ENCODE results near the gene PRSS21.

The PRSS21 gene

GRCh38 chr16:2853531-2854073, 36.6 kb downstream of the PRSS21 start:
- Mint-ChIP-seq H3K36me3 (ENCODE audit: low read depth) (peaks cover 5% of the 10 kb centered on the region), H3K27ac (no peak overlapping the region), H3K4me1 (ENCODE audit: low read depth) (peaks cover 5% of the 10 kb centered on the region), H3K27me3 (peaks cover 14% of the 10 kb centered on the region), H3K9me3 (peaks cover 11% of the 10 kb centered on the region), H3K4me3 (no peak overlapping the region)

- peaks cover 5% of the 10 kb centered on the region for H3K36me3 Mint-ChIP-seq (ENCODE audit: low read depth)
- peaks cover 11% of the 10 kb centered on the region for H3K27me3 Mint-ChIP-seq
- H3K4me3 Mint-ChIP-seq = no peak overlapping the region
- H3K27ac Mint-ChIP-seq = no peak overlapping the region
- peaks cover 11% of the 10 kb centered on the region for H3K9me3 Mint-ChIP-seq
- H3K4me1 Mint-ChIP-seq (ENCODE audit: low read depth) = peaks cover 5% of the 10 kb centered on the region
Measured at GRCh38 chr16:2854700-2855309, 37.8 kb downstream of the PRSS21 start.

- no peak overlapping the region for H3K27ac Mint-ChIP-seq
- H3K36me3 Mint-ChIP-seq (ENCODE audit: low read depth) = peaks cover 5% of the 10 kb centered on the region
- H3K4me3 Mint-ChIP-seq = no peak overlapping the region
- peaks cover 11% of the 10 kb centered on the region for H3K9me3 Mint-ChIP-seq
- peaks cover 5% of the 10 kb centered on the region for H3K4me1 Mint-ChIP-seq (ENCODE audit: low read depth)
- peaks cover 11% of the 10 kb centered on the region for H3K27me3 Mint-ChIP-seq
Measured at GRCh38 chr16:2855536-2855935, 38.5 kb downstream of the PRSS21 start.

GRCh38 chr16:2856061-2856670, 39.1 kb downstream of the PRSS21 start:
- H3K27ac Mint-ChIP-seq = no peak overlapping the region
- peaks cover 11% of the 10 kb centered on the region for H3K27me3 Mint-ChIP-seq
- no peak overlapping the region for H3K4me3 Mint-ChIP-seq
- H3K9me3 Mint-ChIP-seq = peaks cover 12% of the 10 kb centered on the region
- H3K4me1 Mint-ChIP-seq (ENCODE audit: low read depth) = peaks cover 5% of the 10 kb centered on the region
- H3K36me3 Mint-ChIP-seq (ENCODE audit: low read depth) = peaks cover 5% of the 10 kb centered on the region

- H3K9me3 Mint-ChIP-seq = peaks cover 16% of the 10 kb centered on the region
- H3K27me3 Mint-ChIP-seq = peaks cover 11% of the 10 kb centered on the region
- H3K36me3 Mint-ChIP-seq (ENCODE audit: low read depth) = peaks cover 5% of the 10 kb centered on the region
- H3K4me1 Mint-ChIP-seq (ENCODE audit: low read depth) = peaks cover 5% of the 10 kb centered on the region
- H3K4me3 Mint-ChIP-seq = no peak overlapping the region
- H3K27ac Mint-ChIP-seq = no peak overlapping the region
Measured at GRCh38 chr16:2856686-2857450, 39.8 kb downstream of the PRSS21 start.

- Mint-ChIP-seq H3K9me3 (peaks cover 16% of the 10 kb centered on the region), H3K27me3 (peaks cover 11% of the 10 kb centered on the region), H3K27ac (no peak within 1 kb of the TSS), H3K36me3 (ENCODE audit: low read depth) (peaks cover 5% of the 10 kb centered on the region), H3K4me1 (ENCODE audit: low read depth) (peaks cover 5% of the 10 kb centered on the region), H3K4me3 (peak within 1 kb of the TSS; percentile 76)
Measured at GRCh38 chr16:2857451-2858244, 40.6 kb downstream of the PRSS21 start, which contains the start of gene PRSS22. PRSS22 (minus strand) TSS chr16:2858170; CDS start chr16:2858104, 66 bp downstream.

GRCh38 chr16:2858245-2859025, 41.4 kb downstream of the PRSS21 start:
- no peak overlapping the region for H3K4me3 Mint-ChIP-seq
- H3K27me3 Mint-ChIP-seq = peaks cover 11% of the 10 kb centered on the region
- H3K36me3 Mint-ChIP-seq (ENCODE audit: low read depth) = peaks cover 5% of the 10 kb centered on the region
- H3K4me1 Mint-ChIP-seq (ENCODE audit: low read depth) = peaks cover 5% of the 10 kb centered on the region
- H3K9me3 Mint-ChIP-seq = peaks cover 16% of the 10 kb centered on the region
- no peak overlapping the region for H3K27ac Mint-ChIP-seq

GRCh38 chr16:2859686-2860265, 42.7 kb downstream of the PRSS21 start:
- Mint-ChIP-seq H3K36me3 (ENCODE audit: low read depth) (no peaks in the 10 kb centered on the region), H3K4me3 (no peak overlapping the region)

GRCh38 chr16:2860826-2861567, 44.0 kb downstream of the PRSS21 start:
- no peak overlapping the region for H3K27ac Mint-ChIP-seq
- H3K27me3 Mint-ChIP-seq = peaks cover 8% of the 10 kb centered on the region
- peaks cover 5% of the 10 kb centered on the region for H3K4me1 Mint-ChIP-seq (ENCODE audit: low read depth)
- H3K36me3 Mint-ChIP-seq (ENCODE audit: low read depth) = no peaks in the 10 kb centered on the region
- no peak overlapping the region for H3K4me3 Mint-ChIP-seq
- H3K9me3 Mint-ChIP-seq = peaks cover 4% of the 10 kb centered on the region

More at GRCh38 chr16:2859686-2860265, 42.7 kb downstream of the PRSS21 start:
- Mint-ChIP-seq H3K27me3 (peaks cover 8% of the 10 kb centered on the region), H3K9me3 (peaks cover 5% of the 10 kb centered on the region), H3K27ac (no peak overlapping the region), H3K4me1 (ENCODE audit: low read depth) (peaks cover 5% of the 10 kb centered on the region)

- Mint-ChIP-seq H3K27me3 (no peaks in the 10 kb centered on the region), H3K4me3 (no peak overlapping the region), H3K4me1 (ENCODE audit: low read depth) (peaks cover 12% of the 10 kb centered on the region), H3K9me3 (peaks cover 4% of the 10 kb centered on the region), H3K36me3 (ENCODE audit: low read depth) (no peaks in the 10 kb centered on the region), H3K27ac (no peak overlapping the region)
Measured at GRCh38 chr16:2865651-2866050, 48.6 kb downstream of the PRSS21 start.

- Mint-ChIP-seq H3K27ac (no peak overlapping the region), H3K9me3 (peaks cover 1% of the 10 kb centered on the region), H3K4me1 (ENCODE audit: low read depth) (peaks cover 12% of the 10 kb centered on the region), H3K36me3 (ENCODE audit: low read depth) (no peaks in the 10 kb centered on the region), H3K27me3 (no peaks in the 10 kb centered on the region), H3K4me3 (peak overlapping the region; percentile 22)
Measured at GRCh38 chr16:2866431-2866830, 49.4 kb downstream of the PRSS21 start.

GRCh38 chr16:2867661-2867986, 50.6 kb downstream of the PRSS21 start:
- Mint-ChIP-seq H3K27ac (peak overlapping the region; percentile 94), H3K4me3 (peak overlapping the region; percentile 92), H3K36me3 (ENCODE audit: low read depth) (no peaks in the 10 kb centered on the region), H3K27me3 (no peaks in the 10 kb centered on the region), H3K9me3 (no peaks in the 10 kb centered on the region), H3K4me1 (ENCODE audit: low read depth) (peaks cover 12% of the 10 kb centered on the region)
